Hepatic stellate cell (primary cell): ENCODE data around the gene GNPTAB.
A peak's percentile ranks its signal among the peaks of the same experiment; 100 is the strongest.
"Not testable (repeated sequence)": the region's sequence is repeated elsewhere in the genome, so short reads cannot be mapped to it uniquely, and the experiment has no call there.

ENCODE experiments used
- DNase-seq: peaks from one replicate; pipeline ENCODE4 v3.0.0; 2011; ENCODE audit warnings: low spot score

GNPTAB gene

GRCh38 chr12:101852998-101853397 is 22.2 kb upstream of the GNPTAB start:
- no peak for DNase-seq

- DNase-seq, result no peak
Measured at GRCh38 chr12:101850199-101850598, 19.4 kb upstream of the GNPTAB start.

GRCh38 chr12:101847325-101847724 is 16.6 kb upstream of the GNPTAB start:
- DNase-seq, result no peak

- no peak for DNase-seq
Measured at GRCh38 chr12:101845137-101845711, 14.5 kb upstream of the GNPTAB start.

GRCh38 chr12:101841069-101841468 is 10.3 kb upstream of the GNPTAB start:
- DNase-seq, result no peak

GRCh38 chr12:101839324-101840283 is 8.8 kb upstream of the GNPTAB start:
- peak; percentile 51 for DNase-seq

GRCh38 chr12:101838628-101839323 is 8.0 kb upstream of the GNPTAB start:
- DNase-seq, result no peak

GRCh38 chr12:101832030-101832429 is 1.3 kb upstream of the GNPTAB start:
- DNase-seq, result no peak

GRCh38 chr12:101829639-101830366 is 956 bp downstream of the GNPTAB start:
- DNase-seq, result no peak

GRCh38 chr12:101828463-101829196 is 2.1 kb downstream of the GNPTAB start:
- no peak for DNase-seq

- DNase-seq, result no peak
Measured at GRCh38 chr12:101826766-101827368, 3.9 kb downstream of the GNPTAB start.

- no peak for DNase-seq
Measured at GRCh38 chr12:101824831-101825230, 5.9 kb downstream of the GNPTAB start.

- DNase-seq, result peak; percentile 28
Measured at GRCh38 chr12:101823891-101824290, 6.9 kb downstream of the GNPTAB start.

GRCh38 chr12:101823039-101823438 is 7.7 kb downstream of the GNPTAB start:
- DNase-seq, result no peak

- no peak for DNase-seq
Measured at GRCh38 chr12:101819467-101819866, 11.3 kb downstream of the GNPTAB start.

GRCh38 chr12:101818689-101819088 is 12.1 kb downstream of the GNPTAB start:
- not testable (repeated sequence) for DNase-seq

- DNase-seq, result no peak
Measured at GRCh38 chr12:101813117-101813516, 17.6 kb downstream of the GNPTAB start.

- not testable (repeated sequence) for DNase-seq
Measured at GRCh38 chr12:101812716-101813115, 18.0 kb downstream of the GNPTAB start.

- not testable (repeated sequence) for DNase-seq
Measured at GRCh38 chr12:101811342-101811741, 19.4 kb downstream of the GNPTAB start.

GRCh38 chr12:101809208-101809607 is 21.6 kb downstream of the GNPTAB start:
- no peak for DNase-seq

- no peak for DNase-seq
Measured at GRCh38 chr12:101806265-101806664, 24.5 kb downstream of the GNPTAB start.
